Peyer's patch (tissue), 4 donors: ENCODE results near the gene DSG3. TPM values are rescaled to one million over a fixed set of nuclear protein-coding genes. Genes with fewer than 3 reads are reported as not detected.

Experiments used
- DNase-seq, 3 donors: peaks; one replicate each; pipeline ENCODE4 v3.0.0-alpha.2; 2017 to 2019
- H3K27ac ChIP-seq, 4 donors: fragments of 200-600 bp; sonication (generic); one replicate each; pipeline ENCODE4 v1.5.1; 2016 to 2019
- H3K27me3 ChIP-seq, 2 donors: fragments of 200-600 bp; sonication (generic); one replicate each; pipeline ENCODE4 v1.5.1; 2019
- H3K36me3 ChIP-seq, 3 donors: fragments of 200-600 bp; sonication (generic); one replicate each; pipeline ENCODE4 v1.5.1; 2016 to 2019
- H3K4me1 ChIP-seq, 4 donors: fragments of 200-600 bp; sonication (generic); one replicate each; pipeline ENCODE4 v1.5.1; 2016 to 2019
- H3K4me3 ChIP-seq, 4 donors: fragments of 200-600 bp; sonication (generic); 1 replicate in 3 of 4; 2 replicates in 1 of 4; pipeline ENCODE4 v1.5.1; 2016 to 2019; ENCODE audit warnings: mild to moderate bottlenecking in 1 of 4
- H3K9me3 ChIP-seq, 4 donors: fragments of 200-600 bp; sonication (generic); one replicate each; pipeline ENCODE4 v1.5.1; 2016 to 2019; ENCODE audit warnings: mild to moderate bottlenecking in 1 of 4
- CTCF ChIP-seq, 6 experiments: fragments of 450-650 bp in 4 of 6; fragments of 200-600 bp in 2 of 6; sonication (generic) in 1 of 6; IDR thresholded peaks; one replicate each; pipeline ENCODE4 v1.5.1; 2017 to 2019; ENCODE audit warnings: antibody characterized with exemption in 6 of 6, mild to moderate bottlenecking in 3 of 6, moderate library complexity in 1 of 6
- POLR2A ChIP-seq, 2 donors: fragments of 450-650 bp; IDR thresholded peaks; one replicate each; pipeline ENCODE4 v1.5.1; 2017; ENCODE audit warnings: antibody characterized with exemption in 2 of 2, mild to moderate bottlenecking in 2 of 2, moderate library complexity in 2 of 2
- total RNA-seq, 4 donors: library from RNA; depleted of rRNA; stranded (reverse); fragments of >200 nt; gene quantifications; one replicate each; pipeline ENCODE4 v1.1.0, GENCODE V29; 2016

DSG3 gene
- total RNA-seq, 4 donors from 2014 or later: 3.7 to 11.4 (median 11.0) TPM; not detected in 1

DNA sequence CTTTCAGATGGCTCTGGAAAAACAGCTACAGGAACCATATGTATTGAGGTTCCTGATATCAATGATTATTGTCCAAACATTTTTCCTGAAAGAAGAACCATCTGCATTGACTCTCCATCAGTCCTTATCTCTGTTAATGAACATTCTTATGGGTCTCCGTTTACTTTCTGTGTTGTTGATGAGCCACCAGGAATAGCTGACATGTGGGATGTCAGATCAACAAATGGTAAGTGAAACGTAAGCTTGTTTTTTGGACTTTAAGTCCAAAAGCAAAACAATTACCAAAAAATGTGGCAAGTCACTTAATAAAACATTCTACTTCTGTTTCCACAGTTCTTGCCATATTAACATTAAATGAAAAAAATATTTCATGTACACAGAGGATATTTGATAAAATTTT lies 44.1 kb upstream of the DSG3 start:
- no peaks in the 10 kb centered on the region for H3K27me3 ChIP-seq
- H3K4me1 ChIP-seq: peaks cover 0 to 29% (median 2%) of the 10 kb centered on the region in 4 donors
- TF ChIP-seq CTCF (IDR thresholded peaks at IDR 0.05): no peak
- TF ChIP-seq POLR2A (IDR thresholded peaks at IDR 0.05): no peak
- H3K4me3 ChIP-seq: no peak overlapping the region
- no peaks in the 10 kb centered on the region for H3K36me3 ChIP-seq
- no peak overlapping the region for H3K27ac ChIP-seq
- no peak for DNase-seq
- no peaks in the 10 kb centered on the region for H3K9me3 ChIP-seq

DNA sequence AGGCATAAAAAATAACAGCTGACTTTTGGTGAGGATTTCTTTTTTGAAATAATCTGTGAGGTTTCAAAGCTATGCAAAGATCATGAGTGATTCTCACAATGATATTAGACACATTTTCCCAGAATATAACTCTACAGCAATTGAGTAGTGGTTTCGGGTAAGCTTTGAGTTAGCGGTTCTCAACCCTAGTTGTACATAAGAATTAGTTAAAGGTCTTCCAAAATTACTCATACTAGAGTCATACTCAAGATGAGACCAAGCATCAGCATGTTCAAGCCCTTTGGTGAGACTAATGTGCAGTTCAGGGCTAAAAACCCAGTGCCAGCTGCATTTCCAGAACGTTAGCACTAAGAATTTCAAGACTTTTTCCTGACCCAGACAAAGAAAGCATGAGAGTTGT lies 39.9 kb upstream of the DSG3 start:
- no peaks in the 10 kb centered on the region for H3K27me3 ChIP-seq
- TF ChIP-seq POLR2A (IDR thresholded peaks at IDR 0.05): no peak
- TF ChIP-seq CTCF (IDR thresholded peaks at IDR 0.05): no peak
- no peaks in the 10 kb centered on the region for H3K36me3 ChIP-seq
- no peaks in the 10 kb centered on the region for H3K9me3 ChIP-seq
- H3K27ac ChIP-seq: no peak overlapping the region
- DNase-seq: no peak
- no peaks in the 10 kb centered on the region for H3K4me1 ChIP-seq
- no peak overlapping the region for H3K4me3 ChIP-seq

GRCh38 chr18:31409276-31409675 lies 38.3 kb upstream of the DSG3 start:
- Histone ChIP-seq H3K4me1 (no peaks in the 10 kb centered on the region), H3K27me3 (no peaks in the 10 kb centered on the region), H3K27ac (no peak overlapping the region), H3K4me3 (no peak overlapping the region), H3K9me3 (no peaks in the 10 kb centered on the region), H3K36me3 (no peaks in the 10 kb centered on the region)
- DNase-seq: no peak
- TF ChIP-seq POLR2A (IDR thresholded peaks at IDR 0.05) (no peak), CTCF (IDR thresholded peaks at IDR 0.05) (no peak)

GRCh38 chr18:31410716-31411483 lies 36.6 kb upstream of the DSG3 start:
- TF ChIP-seq POLR2A (IDR thresholded peaks at IDR 0.05): no peak
- TF ChIP-seq CTCF (IDR thresholded peaks at IDR 0.05): no peak
- H3K36me3 ChIP-seq: no peaks in the 10 kb centered on the region

DNA sequence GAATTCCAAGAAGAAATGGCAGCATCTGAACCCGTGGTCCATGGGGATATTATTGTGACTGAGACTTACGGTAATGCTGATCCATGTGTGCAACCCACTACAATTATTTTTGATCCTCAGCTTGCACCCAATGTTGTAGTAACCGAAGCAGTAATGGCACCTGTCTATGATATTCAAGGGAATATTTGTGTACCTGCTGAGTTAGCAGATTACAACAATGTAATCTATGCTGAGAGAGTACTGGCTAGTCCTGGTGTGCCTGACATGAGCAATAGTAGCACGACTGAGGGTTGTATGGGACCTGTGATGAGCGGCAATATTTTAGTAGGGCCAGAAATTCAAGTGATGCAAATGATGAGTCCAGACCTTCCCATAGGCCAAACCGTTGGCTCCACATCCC lies 34.4 kb upstream of the DSG3 start:
- DNase-seq: no peak
- Histone ChIP-seq H3K4me3 (no peak overlapping the region), H3K36me3 (no peaks in the 10 kb centered on the region), H3K27me3 (no peaks in the 10 kb centered on the region), H3K27ac (no peak overlapping the region), H3K9me3 (no peaks in the 10 kb centered on the region), H3K4me1 (no peaks in the 10 kb centered on the region)
- TF ChIP-seq CTCF (IDR thresholded peaks at IDR 0.05): no peak
- no peak for TF ChIP-seq POLR2A (IDR thresholded peaks at IDR 0.05)

More at GRCh38 chr18:31410716-31411483, 36.6 kb upstream of the DSG3 start:
- no peaks in the 10 kb centered on the region for H3K4me1 ChIP-seq
- H3K27me3 ChIP-seq: no peaks in the 10 kb centered on the region
- no peak for DNase-seq
- H3K9me3 ChIP-seq: no peaks in the 10 kb centered on the region
- no peak overlapping the region for H3K4me3 ChIP-seq
- H3K27ac ChIP-seq: no peak overlapping the region
